T-helper 2 cell treated with Interferon-gamma antibody and Interleukin-4, amounts not matched to agents 5 μg/mL and 100 μg/mL, for 36 hours (primary cell): ENCODE results near the gene SETX.

Source experiments
- DNase-seq: peaks from one replicate; pipeline ENCODE4 v3.0.0; 2021; ENCODE audit warnings: low spot score
- H3K27ac Mint-ChIP-seq: one replicate; pipeline ENCODE4 v1.8.0; 2021; ENCODE audit warnings: mild to moderate bottlenecking, mixed read lengths
- H3K27me3 Mint-ChIP-seq: one replicate; pipeline ENCODE4 v1.8.0; 2021; ENCODE audit warnings: low read depth, mixed read lengths
- H3K36me3 Mint-ChIP-seq: one replicate; pipeline ENCODE4 v1.8.0; 2021; ENCODE audit warnings: low read depth, mixed read lengths
- H3K4me1 Mint-ChIP-seq: one replicate; pipeline ENCODE4 v1.8.0; 2021; ENCODE audit warnings: low read depth, mixed read lengths
- H3K4me3 Mint-ChIP-seq: one replicate; pipeline ENCODE4 v1.8.0; 2022; ENCODE audit warnings: mild to moderate bottlenecking, moderate library complexity, mixed read lengths
- H3K9me3 Mint-ChIP-seq: one replicate; pipeline ENCODE4 v1.8.0; 2021; ENCODE audit warnings: mixed read lengths

The SETX gene

GRCh38 chr9:132236662-132237311 is 118.0 kb downstream of the SETX start:
- no peak overlapping the region for H3K4me3 Mint-ChIP-seq
- no peaks in the 10 kb centered on the region for H3K36me3 Mint-ChIP-seq
- no peaks in the 10 kb centered on the region for H3K9me3 Mint-ChIP-seq
- DNase-seq: no peak
- peaks cover 8% of the 10 kb centered on the region for H3K27me3 Mint-ChIP-seq
- H3K4me1 Mint-ChIP-seq: peaks cover 2% of the 10 kb centered on the region
- H3K27ac Mint-ChIP-seq: no peak overlapping the region

GRCh38 chr9:132235894-132236661 is 118.7 kb downstream of the SETX start:
- Mint-ChIP-seq H3K27ac (no peak overlapping the region), H3K4me3 (no peak overlapping the region), H3K4me1 (no peaks in the 10 kb centered on the region)

GRCh38 chr9:132235125-132235524 is 119.7 kb downstream of the SETX start:
- Mint-ChIP-seq H3K36me3 (no peaks in the 10 kb centered on the region), H3K4me3 (no peak overlapping the region), H3K27ac (no peak overlapping the region), H3K4me1 (no peaks in the 10 kb centered on the region), H3K27me3 (peaks cover 6% of the 10 kb centered on the region), H3K9me3 (no peaks in the 10 kb centered on the region)
- no peak for DNase-seq

More at GRCh38 chr9:132235894-132236661, 118.7 kb downstream of the SETX start:
- peaks cover 6% of the 10 kb centered on the region for H3K27me3 Mint-ChIP-seq
- H3K36me3 Mint-ChIP-seq: no peaks in the 10 kb centered on the region
- H3K9me3 Mint-ChIP-seq: no peaks in the 10 kb centered on the region
- peak; percentile 63 for DNase-seq

GRCh38 chr9:132234535-132234934 is 120.3 kb downstream of the SETX start:
- no peaks in the 10 kb centered on the region for H3K36me3 Mint-ChIP-seq
- H3K27me3 Mint-ChIP-seq: peaks cover 3% of the 10 kb centered on the region
- no peak overlapping the region for H3K4me3 Mint-ChIP-seq
- H3K9me3 Mint-ChIP-seq: no peaks in the 10 kb centered on the region
- H3K4me1 Mint-ChIP-seq: no peaks in the 10 kb centered on the region
- H3K27ac Mint-ChIP-seq: peak overlapping the region; percentile 26
- DNase-seq: no peak

- Mint-ChIP-seq H3K4me1 (no peaks in the 10 kb centered on the region), H3K9me3 (no peaks in the 10 kb centered on the region), H3K27me3 (no peaks in the 10 kb centered on the region), H3K4me3 (no peak overlapping the region), H3K36me3 (no peaks in the 10 kb centered on the region), H3K27ac (no peak overlapping the region)
- DNase-seq: no peak
Observed at GRCh38 chr9:132233138-132233537, 121.6 kb downstream of the SETX start.

- no peaks in the 10 kb centered on the region for H3K4me1 Mint-ChIP-seq
- no peak overlapping the region for H3K4me3 Mint-ChIP-seq
- no peak for DNase-seq
- H3K36me3 Mint-ChIP-seq: no peaks in the 10 kb centered on the region
- no peaks in the 10 kb centered on the region for H3K27me3 Mint-ChIP-seq
- H3K9me3 Mint-ChIP-seq: no peaks in the 10 kb centered on the region
- H3K27ac Mint-ChIP-seq: no peak overlapping the region
Observed at GRCh38 chr9:132232522-132232921, 122.3 kb downstream of the SETX start.

- no peak overlapping the region for H3K27ac Mint-ChIP-seq
- H3K27me3 Mint-ChIP-seq: no peaks in the 10 kb centered on the region
- no peaks in the 10 kb centered on the region for H3K9me3 Mint-ChIP-seq
- no peak overlapping the region for H3K4me3 Mint-ChIP-seq
- no peak for DNase-seq
- H3K4me1 Mint-ChIP-seq: no peaks in the 10 kb centered on the region
- no peaks in the 10 kb centered on the region for H3K36me3 Mint-ChIP-seq
Observed at GRCh38 chr9:132231019-132231701, 123.6 kb downstream of the SETX start.

- Mint-ChIP-seq H3K4me1 (no peaks in the 10 kb centered on the region), H3K36me3 (no peaks in the 10 kb centered on the region), H3K27me3 (no peaks in the 10 kb centered on the region), H3K4me3 (no peak overlapping the region), H3K9me3 (no peaks in the 10 kb centered on the region), H3K27ac (no peak overlapping the region)
- DNase-seq: no peak
Observed at GRCh38 chr9:132230605-132231004, 124.2 kb downstream of the SETX start.

GRCh38 chr9:132228062-132228461 is 126.7 kb downstream of the SETX start:
- no peak overlapping the region for H3K27ac Mint-ChIP-seq
- H3K9me3 Mint-ChIP-seq: no peaks in the 10 kb centered on the region
- H3K27me3 Mint-ChIP-seq: peaks cover 4% of the 10 kb centered on the region
- no peak overlapping the region for H3K4me3 Mint-ChIP-seq
- no peaks in the 10 kb centered on the region for H3K4me1 Mint-ChIP-seq
- no peak for DNase-seq
- no peaks in the 10 kb centered on the region for H3K36me3 Mint-ChIP-seq

- H3K27ac Mint-ChIP-seq: no peak overlapping the region
- H3K4me1 Mint-ChIP-seq: no peaks in the 10 kb centered on the region
- H3K36me3 Mint-ChIP-seq: no peaks in the 10 kb centered on the region
- H3K4me3 Mint-ChIP-seq: no peak overlapping the region
- H3K27me3 Mint-ChIP-seq: peaks cover 4% of the 10 kb centered on the region
- no peak for DNase-seq
- H3K9me3 Mint-ChIP-seq: no peaks in the 10 kb centered on the region
Observed at GRCh38 chr9:132226571-132227430, 128.0 kb downstream of the SETX start.

GRCh38 chr9:132224645-132225044 is 130.1 kb downstream of the SETX start:
- Mint-ChIP-seq H3K9me3 (no peaks in the 10 kb centered on the region), H3K27me3 (peaks cover 4% of the 10 kb centered on the region), H3K4me3 (no peak overlapping the region), H3K27ac (no peak overlapping the region), H3K4me1 (no peaks in the 10 kb centered on the region), H3K36me3 (no peaks in the 10 kb centered on the region)
- DNase-seq: no peak

GRCh38 chr9:132221941-132222340 is 132.8 kb downstream of the SETX start:
- Mint-ChIP-seq H3K9me3 (no peaks in the 10 kb centered on the region), H3K36me3 (no peaks in the 10 kb centered on the region), H3K27me3 (peaks cover 5% of the 10 kb centered on the region), H3K4me1 (no peaks in the 10 kb centered on the region), H3K27ac (no peak overlapping the region), H3K4me3 (no peak overlapping the region)
- DNase-seq: no peak

GRCh38 chr9:132218208-132218607 is 136.6 kb downstream of the SETX start:
- Mint-ChIP-seq H3K36me3 (no peaks in the 10 kb centered on the region), H3K27ac (no peak overlapping the region), H3K9me3 (no peaks in the 10 kb centered on the region), H3K27me3 (peaks cover 2% of the 10 kb centered on the region), H3K4me1 (no peaks in the 10 kb centered on the region), H3K4me3 (no peak overlapping the region)
- no peak for DNase-seq
